ENCODE measurements around the gene C5orf52. TPM values are rescaled to one million over a fixed set of nuclear protein-coding genes. Genes with fewer than 3 reads are reported as not detected.

The C5orf52 gene
- total and polyA plus RNA-seq, 2 donors (not counting 1 experiment from before 2014, with no cell fraction given) = not detected

Other genes starting within 250 kb of the C5orf52 start
- 0.17 and 0.26 TPM in 2 replicates for gene NIPAL4, start 211.3 kb upstream of the C5orf52 start, total RNA-seq
- 0.06 and 0.07 TPM in 2 replicates for gene NIPAL4, start 211.3 kb upstream of the C5orf52 start, polyA plus RNA-seq
- gene ADAM19, start 95.8 kb upstream of the C5orf52 start, total RNA-seq = 13.0 and 17.7 TPM in 2 replicates
- gene ADAM19, start 95.8 kb upstream of the C5orf52 start, polyA plus RNA-seq = 19.3 and 65.2 TPM in 2 replicates
- gene SOX30, start 19.1 kb upstream of the C5orf52 start, total RNA-seq = under 0.01 TPM in 1 of 2 replicates, not detected in the other
- 0.02 and 0.05 TPM in 2 replicates for gene SOX30, start 19.1 kb upstream of the C5orf52 start, polyA plus RNA-seq
- 37.3 and 42.4 TPM in 2 replicates for gene THG1L, start 59.9 kb downstream of the C5orf52 start, total RNA-seq
- gene THG1L, start 59.9 kb downstream of the C5orf52 start, polyA plus RNA-seq = 16.1 and 18.0 TPM in 2 replicates
- gene LSM11, start 72.2 kb downstream of the C5orf52 start, total RNA-seq = 2.1 and 3.1 TPM in 2 replicates
- 2.0 and 2.5 TPM in 2 replicates for gene LSM11, start 72.2 kb downstream of the C5orf52 start, polyA plus RNA-seq
- 65.2 and 82.4 TPM in 2 replicates for gene CLINT1, start 187.6 kb downstream of the C5orf52 start, total RNA-seq
- gene CLINT1, start 187.6 kb downstream of the C5orf52 start, polyA plus RNA-seq = 95.7 and 99.0 TPM in 2 replicates